ENCODE measurements around the gene ENOX1.
"Not testable (repeated sequence)": the region's sequence is repeated elsewhere in the genome, so short reads cannot be mapped to it uniquely, and the experiment has no call there.

Gene ENOX1

DNA sequence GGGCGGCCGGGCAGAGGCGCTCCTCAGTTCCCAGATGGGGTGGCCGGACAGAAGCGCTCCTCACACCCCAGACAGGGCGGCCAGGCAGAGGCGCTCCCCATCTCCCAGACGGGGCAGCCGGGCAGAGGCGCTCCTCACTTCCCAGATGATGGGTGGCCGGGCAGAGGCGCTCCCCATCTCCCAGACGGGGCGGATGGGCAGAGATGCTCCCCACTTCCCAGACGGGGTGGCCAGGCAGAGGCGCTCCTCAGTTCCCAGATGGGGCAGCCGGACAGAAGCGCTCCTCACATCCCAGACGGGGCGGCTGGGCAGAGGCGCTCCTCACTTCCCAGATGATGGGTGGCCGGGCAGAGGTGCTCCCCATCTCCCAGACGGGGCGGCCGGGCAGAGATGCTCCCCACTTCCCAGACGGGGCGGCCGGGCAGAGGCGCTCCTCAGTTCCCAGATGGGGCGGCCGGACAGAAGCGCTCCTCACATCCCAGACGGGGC, 370.8 kb downstream of the ENOX1 start:
- DNase-seq, result not testable (repeated sequence)

DNA sequence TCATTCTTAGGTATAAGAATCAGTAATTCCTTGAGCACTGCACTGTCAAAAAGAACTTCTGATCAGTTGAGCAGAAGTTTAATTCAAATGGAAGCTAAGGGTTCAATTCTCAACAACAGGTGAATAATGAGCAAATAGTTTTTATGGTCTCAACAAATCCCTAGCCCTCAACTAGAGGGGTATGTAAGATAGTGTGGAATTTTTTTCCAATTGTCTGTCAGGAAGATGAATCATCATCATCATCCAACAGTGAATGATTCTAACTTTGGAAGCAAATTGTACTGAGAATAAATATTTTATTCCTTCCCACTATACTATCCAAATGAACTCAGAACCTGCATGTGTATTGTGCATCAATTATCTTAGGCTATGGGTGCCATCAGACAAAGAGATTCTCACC, 372.7 kb downstream of the ENOX1 start:
- no peak for DNase-seq

DNA sequence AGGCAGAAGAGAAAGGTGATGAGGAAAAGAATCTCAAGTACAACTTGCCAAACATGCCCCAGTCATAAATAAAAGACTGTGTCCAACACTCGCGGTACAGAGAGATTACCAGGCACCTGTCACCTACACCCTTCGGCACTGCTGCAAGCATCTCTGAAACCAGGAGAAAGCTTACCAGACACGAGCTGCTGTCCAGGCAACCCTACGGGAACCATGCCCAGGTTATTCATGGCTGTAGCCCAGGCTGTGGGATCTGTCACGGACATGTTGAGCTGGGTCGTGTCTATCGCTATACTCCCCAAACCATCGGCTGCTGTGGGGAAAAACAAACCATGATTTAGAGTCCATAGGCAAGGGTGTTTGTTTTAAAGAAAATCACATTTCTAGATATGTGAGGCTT, 375.0 kb downstream of the ENOX1 start:
- no peak for DNase-seq

DNA sequence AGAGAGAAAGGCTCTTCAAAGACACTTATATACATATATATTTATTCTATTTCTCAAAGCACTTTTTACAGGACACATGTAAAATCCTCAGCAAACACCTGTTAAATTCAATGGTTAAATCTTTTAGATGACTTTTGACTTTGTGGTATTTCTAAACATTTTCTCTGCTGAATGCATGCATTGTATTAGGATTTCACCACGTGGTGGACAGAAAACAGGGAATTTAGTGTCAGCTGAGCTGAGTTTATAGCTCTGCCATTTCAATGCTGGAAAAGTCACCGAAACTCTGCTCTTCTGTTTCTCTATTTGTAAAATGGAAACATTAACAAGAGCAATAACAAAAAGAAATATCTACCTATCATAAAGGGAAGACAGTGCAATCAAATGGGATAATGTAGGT, 375.6 kb downstream of the ENOX1 start:
- no peak for DNase-seq

DNA sequence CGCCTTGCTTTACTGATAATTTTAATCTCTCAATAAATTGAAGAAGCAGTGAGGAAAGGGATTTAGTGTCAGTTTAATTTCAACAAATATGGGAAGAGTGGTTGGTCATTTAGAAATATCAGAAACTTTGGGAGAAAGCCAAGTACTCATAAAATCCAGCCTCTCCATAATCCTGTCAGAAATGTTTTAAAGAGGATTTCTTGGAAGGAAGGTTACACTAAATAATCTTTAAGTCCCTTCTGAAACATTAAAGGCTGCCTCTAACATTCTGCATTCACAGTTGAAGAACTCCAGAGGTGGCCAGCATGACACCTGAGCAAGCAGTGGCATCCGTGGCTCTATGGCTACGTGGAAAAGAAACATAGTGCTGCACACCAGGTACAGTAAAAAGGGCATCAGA, 378.5 kb downstream of the ENOX1 start:
- no peak for DNase-seq

DNA sequence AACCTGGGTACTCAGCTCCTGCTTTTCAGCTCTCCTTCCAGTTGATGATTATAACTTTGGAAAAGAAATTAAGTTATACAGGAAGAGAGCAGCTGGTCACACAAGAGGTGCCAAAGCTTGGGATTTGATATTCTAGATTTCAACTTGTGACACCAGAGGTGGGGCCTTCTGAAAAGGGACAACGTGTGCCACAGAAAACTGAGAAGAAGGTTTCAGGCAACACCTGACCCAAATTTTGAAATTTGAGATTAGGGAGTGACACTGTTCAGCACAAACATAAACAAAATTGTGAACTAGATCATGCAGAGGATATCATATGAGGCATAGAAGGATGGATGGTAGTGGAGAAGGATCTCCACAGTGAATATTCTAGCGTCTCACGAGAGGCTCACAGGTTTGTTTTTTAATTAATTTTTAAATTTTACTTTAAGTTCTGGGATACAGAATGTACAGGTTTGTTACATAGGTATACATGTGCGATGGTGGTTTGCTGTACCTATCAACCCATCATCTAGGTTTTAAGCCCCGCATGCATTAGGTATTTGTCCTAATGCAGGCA, 379.7 kb downstream of the ENOX1 start:
- DNase-seq, result no peak

DNA sequence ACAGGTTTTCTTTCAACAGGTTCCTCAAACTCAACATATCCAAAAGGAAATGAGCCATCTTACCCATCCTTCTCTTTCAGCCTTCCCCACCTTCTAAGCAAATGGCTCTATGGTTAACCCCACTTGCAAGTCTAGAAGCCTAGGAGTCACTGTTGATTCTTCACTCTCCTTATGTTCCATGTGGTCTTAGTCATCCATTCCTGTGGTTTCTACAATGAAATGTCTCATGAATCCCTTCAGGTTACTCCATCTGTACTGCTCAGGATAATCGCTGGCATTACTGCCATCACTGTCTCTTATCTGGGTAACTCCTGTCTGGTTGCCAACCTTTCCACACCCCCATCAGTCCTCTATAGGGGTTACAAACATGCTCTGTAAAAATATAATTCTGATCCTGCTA, 381.3 kb downstream of the ENOX1 start:
- DNase-seq, result peak; percentile 30

DNA sequence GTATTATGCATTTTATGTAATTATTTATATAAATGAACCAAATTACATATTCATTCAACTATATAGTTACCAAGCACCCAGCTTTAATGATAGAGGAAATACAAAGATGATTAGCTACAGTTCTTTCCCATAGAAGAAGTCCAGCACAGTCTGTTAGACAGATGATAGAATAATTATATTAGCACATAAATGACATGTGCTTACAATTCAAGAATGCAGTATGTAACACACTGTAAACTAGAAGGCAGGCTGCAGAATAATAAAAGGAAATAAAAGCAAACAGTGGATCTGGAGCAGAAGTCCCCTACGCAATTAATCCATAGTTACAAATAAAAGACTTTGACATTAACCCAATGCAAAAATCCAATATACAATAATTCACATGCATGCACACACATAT, 384.4 kb downstream of the ENOX1 start:
- DNase-seq, result no peak

DNA sequence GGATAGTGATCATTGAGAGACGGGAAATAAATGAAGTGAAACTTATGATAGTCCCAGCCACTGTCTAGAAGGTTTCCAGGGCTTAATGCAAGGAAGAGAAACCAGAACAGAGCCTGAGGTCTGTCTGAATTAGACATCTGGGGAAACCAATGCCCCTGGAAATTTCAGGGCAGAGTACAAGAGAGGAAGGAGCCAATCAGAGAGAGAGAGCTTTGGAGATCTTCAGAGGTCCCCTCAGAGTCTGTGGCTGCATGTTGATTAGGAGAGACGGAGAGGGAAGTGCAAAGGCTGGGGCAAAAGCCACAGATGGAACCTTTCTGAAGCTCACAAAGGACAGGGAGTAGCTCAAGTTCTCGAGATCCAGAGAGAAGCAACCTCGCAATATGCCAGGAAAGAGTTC, 385.4 kb downstream of the ENOX1 start:
- DNase-seq, result no peak

DNA sequence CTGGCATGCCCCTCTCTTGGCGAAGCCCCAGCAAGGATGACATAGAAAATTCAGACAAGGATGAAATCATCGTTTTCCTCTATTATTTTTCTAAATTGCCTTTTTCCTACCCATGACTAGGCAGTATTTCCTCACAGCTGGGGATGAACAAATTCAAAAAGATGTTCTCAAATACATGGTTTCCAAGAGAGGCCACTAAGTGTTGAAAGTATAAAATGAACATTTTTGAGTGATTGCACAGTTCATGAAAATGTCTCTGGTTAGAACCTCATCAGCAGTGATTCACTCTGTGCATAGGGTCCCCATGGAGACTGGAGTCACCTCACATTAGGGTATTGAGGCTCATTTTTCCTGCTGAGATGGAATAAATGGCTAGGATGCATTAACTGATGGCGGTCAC, 389.7 kb downstream of the ENOX1 start:
- no peak for DNase-seq

DNA sequence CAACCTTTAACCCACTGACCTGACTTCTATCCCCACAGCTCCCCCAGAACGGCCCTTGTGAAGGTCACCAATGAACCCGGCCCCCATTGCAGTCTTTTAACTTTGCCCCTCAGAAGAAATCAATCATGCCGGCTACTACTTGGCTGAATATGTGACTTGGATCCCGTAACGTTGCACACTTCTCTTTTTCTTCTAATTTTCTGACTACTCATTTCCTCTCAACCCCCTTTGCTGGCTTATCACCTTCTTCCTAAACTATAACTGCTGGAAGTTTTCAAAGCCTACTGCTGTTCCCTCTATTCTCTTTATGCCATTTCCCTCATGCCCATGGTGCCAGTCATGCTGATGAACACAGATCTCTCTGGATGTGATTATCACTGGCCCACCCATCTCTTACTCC, 395.7 kb downstream of the ENOX1 start:
- no peak for DNase-seq

DNA sequence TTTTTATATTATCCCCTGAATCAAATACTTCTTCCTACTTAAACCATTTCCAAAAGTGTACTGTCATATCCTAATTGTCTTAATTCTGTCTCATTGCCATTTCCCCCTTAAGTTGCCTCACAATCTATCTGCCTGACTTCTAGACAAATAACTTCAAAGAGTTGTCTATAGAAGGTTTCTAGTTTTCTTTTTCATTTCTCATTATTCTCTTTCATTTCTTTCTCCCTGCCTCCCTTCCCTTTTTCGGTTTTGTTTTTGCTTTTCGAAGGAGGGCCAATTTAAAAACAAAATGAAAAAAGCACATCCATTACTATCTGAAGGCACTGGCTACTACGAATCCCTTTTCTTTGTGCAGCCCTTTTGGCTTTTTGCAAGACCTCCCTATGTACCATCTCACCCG, 396.2 kb downstream of the ENOX1 start:
- no peak for DNase-seq

DNA sequence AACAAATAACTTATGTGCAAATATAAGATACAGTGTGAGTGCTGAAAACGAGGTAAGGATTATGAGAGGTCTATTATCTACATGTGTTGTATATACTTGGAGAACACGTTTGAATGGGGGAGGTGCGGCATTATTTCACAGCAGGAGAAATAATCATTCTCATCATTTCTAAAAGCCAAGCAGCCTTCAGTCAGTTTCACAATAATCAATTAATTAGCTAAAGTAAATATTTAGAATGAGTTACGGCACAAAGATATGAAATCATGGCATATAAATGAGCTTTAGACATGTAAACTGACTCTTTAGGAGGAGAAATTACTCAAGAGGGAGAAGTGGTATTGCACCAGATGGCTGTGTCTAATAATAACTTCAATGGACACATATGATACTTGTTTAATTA, 396.8 kb downstream of the ENOX1 start:
- peak; percentile 11 for DNase-seq

DNA sequence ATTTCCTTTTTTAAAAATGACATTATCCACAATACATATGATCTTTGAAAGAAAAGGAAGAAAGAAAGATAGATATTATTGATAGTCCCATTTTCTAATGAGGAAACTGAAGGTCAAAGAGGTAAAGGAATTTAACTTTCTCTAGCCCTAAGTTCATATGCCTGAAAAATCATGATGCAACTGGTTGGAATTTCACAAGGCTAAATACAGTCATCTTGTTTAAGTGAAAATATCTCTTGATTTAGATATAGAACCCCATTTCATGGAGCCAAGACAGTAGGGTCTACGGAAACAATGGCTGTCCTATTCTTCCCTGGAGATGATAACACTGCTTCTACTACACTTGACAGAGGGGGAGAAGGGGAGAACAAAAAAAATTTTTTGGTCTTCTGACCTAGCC, 397.2 kb downstream of the ENOX1 start:
- no peak for DNase-seq

DNA sequence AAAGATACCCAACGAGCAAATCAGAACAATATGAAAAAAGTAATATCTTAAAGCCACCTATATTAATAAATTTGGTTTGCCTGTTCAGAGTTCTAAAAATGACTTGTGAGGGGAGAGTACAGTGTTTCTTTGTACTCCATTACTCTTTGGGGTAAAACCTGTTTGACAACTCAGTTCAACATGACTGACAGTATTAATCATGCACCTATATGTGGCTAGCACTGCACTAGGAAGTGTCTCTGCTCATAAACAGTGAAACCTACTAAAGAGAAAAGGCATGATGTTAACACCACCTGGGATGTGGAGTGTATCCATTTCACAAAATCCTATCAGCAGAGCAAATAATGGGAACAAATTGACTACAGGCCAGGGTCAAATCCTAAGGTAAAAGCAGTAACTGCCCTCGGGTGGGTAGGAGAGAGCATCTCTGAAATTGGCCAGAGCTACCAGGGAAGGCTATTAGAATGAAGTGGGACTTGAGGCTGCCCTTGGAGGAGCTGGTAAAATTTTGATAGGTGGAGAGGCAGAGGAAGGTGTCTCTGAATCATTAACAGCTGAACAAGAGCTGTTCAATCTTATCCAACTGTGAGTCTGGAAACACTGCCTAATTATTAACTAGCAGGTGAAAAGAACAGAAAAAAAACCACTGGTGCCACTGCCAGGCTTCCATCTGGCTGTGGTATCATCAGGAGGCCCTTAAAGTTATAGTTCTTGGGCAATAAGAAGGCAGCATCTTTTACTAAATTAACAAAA, 398.3 kb downstream of the ENOX1 start:
- DNase-seq, result peak; percentile 22

DNA sequence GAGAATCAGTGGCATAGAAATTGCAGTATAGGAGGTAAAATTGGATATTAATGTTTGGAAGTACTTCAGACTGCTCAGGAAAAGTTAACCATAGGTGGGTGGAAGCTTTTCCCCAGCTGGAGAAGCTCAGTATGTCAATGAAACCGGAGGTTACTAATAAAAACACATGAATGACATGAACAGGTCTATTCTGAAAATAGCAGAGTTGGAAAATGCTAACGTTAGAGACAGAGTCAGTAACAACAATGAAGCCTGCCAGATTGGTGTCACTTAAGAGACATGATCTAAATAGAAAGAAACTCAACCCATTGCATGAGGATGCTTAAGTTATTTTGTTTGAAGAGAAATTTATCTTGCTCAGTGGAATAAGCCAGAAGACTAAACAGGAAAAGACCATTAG, 398.9 kb downstream of the ENOX1 start:
- DNase-seq, result no peak

DNA sequence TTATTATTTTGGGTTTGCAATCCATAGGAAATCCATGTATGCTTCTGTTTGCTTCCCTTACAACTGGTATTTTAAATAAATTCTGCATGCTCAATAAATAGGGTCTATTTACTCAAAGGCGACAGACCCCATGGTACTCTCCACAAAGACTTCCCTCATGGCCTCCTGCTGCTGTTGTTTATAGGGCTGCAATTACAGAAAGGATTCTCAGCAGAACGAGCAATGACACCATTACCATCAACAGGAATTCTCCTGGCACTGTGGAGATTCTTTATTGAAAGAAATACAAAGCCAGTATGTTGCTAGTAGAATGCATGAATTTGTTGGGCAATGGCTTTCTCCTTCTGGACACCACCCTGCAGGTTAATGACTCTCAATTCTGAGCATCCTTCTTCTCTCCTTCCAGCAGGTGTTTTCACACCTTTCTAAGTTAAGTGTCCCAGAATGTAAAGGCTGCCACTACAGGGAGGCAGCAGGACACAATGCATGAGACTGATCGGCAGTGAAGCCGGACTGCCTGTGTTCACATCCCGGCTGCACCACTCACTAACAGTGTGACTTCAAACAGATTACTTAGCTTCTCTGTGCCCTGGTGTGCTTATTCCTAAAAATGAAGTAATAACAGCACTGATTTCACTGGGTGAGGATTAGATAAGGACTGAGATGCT, 403.1 kb downstream of the ENOX1 start:
- DNase-seq, result no peak

DNA sequence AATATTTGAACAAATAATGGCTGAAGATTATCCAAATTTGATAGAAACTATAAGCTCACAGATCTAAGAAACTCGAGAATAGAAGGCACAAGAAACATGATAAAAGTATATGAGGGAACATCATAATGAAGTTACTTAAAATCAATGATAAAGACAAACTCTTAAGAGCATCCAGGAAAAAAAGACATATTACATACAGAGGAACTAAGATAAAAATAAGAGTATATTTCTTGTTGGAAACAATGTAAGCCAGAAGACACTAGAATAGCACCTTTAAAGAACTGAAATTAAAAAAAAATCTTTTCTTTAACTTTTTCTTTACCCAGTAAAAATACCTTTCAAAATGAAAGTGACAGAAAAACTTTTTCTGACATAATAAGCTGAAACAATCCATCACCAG, 407.0 kb downstream of the ENOX1 start:
- DNase-seq, result no peak

DNA sequence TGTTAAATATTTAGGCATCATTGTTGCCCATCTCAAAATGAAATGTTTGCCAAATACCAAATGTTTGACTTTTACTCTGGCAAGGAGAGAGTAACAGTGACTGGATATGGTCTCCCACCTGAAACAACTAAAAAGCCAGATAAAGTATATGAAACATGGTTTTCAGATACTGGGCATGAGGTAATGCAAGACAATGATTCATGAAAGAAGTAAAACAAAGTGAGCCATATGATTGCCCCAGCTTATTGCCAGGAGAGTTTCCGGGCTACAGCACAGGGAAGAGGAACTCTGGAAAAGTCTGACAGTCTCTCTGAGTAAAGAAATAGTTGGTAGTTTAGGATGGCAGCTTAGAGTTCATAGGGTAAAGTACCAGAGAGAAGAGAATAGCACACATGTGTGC, 408.8 kb downstream of the ENOX1 start:
- peak; percentile 27 for DNase-seq

DNA sequence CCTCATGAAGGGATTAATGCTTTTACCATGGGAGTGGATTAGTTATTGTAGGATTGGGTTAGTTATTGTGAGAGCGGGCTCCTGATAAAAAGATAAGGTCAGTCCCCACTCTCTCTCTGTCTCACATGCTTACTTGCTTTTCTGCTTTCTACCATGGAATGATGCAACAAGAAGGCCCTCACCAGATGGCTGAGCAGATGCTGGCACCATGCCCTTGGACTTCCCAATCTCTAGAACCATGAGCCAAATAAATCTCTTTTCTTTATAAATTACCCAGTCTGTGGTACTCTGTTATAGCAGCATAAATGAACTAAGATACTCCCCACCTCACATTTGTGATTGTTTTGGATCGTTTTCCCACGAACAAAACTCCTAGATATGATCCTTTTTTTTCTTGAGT, 409.6 kb downstream of the ENOX1 start:
- peak; percentile 79 for DNase-seq

DNA sequence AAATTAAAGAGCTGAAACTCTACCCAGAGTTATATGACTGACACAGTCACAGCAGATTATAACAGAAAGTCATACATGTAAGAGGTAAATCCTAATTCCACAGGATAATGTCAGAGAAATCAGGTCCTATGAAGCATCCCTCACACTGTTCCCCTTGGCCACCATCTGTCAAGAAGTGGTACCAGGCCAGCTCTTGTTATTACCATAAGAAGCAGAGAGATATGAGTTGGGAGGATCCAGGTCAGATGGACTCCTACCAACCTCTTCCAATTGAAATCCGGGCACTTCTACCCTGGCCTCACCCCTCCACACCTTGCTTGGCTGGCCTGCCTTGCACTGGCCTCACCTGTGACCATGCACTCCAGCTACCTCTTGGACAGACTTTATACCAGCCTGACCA, 410.2 kb downstream of the ENOX1 start:
- peak; percentile 55 for DNase-seq

DNA sequence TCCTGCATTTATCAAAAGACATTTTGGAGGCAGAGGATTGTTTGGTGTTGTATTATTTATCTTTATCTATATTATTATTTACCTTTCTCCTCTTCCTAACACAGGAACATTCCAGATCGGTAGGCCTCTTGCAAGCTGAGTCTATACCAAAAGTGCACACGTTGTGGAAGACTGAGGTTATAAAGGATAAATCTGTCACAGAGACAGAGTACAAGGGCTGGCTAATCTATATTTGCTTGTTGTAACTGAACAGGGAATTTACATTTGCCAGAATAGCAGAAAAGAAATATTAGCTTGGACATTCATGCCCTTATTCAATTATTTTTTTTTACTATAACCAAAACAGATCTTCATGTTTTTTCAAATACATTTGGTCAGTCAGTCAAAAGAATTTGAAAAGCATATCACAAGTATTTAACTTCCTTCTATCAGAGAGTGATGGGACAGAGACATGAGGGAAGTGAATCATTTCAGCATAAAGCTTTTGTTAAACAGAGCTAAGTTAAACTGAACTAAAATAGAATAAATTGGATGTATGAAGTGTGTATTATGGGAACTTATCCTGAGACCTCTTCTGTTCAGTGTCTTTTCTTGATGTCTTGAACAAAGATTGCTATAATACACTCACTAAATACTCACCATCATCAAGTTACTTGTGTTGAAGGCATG, 410.8 kb downstream of the ENOX1 start:
- no peak for DNase-seq

DNA sequence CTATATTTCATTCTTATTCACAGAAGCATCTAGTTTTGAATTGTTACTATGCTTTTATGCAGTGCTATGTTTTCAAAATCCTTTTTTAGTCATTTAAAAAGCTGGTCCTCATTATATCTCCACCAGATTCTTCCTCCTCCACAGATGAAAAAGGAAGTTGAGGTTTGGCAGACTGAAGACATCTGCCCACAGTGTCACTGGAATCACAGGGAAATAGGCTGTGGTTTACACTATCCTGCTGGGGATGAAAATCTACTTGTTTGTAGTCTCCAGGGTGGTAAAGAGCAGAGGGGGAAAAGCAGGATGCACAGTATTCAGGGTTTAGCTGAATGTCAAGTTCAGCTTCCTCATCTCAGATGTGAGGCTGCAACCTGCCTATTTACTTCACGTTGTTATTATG, 412.2 kb downstream of the ENOX1 start:
- no peak for DNase-seq

DNA sequence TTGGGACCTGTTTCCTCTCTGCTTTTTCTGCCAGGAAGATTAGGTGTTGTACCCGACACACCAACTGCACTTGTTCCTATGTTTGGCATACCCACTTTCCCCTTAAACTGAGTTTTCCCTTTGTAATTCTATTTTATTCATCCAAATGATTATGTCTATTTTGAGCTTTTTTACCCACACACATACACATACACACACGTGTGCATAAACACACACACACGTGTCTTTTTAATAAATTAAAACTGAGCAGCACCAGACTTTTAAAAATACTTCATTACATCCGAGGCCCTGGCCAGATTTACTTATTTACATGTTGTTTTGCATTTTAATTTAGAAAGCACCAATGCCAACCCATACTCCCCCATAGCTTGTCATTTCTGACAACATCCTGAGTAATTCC, 413.4 kb downstream of the ENOX1 start:
- no peak for DNase-seq

Data from DMS 273 treated with DMSO at 0.1 percent for 48 hours (cell line).